Mesenteric fat pad (tissue), 1 donor: ENCODE results near the gene GDPD4. TPM values are rescaled to one million over a fixed set of nuclear protein-coding genes. Genes with fewer than 3 reads are reported as not detected.

Experiments
- DNase-seq: peaks from one replicate; pipeline ENCODE4 v3.0.0-alpha.2; 2020; ENCODE audit warnings: low spot score
- total RNA-seq: library from RNA; stranded (reverse); fragmentation: NEBNext Ultra II Directional; extraction: Animal tissue kit (Norgen Biotek cat#: 25700); gene quantifications from one replicate; pipeline ENCODE4 v1.2.1, GENCODE V29; 2021
- donor health status: DM: yes; HTN: yes; CAD: no.

Gene GDPD4
- total RNA-seq, 1 donor from 2014 or later: not detected

GRCh38 chr11:77299528-77299993 lies 1.9 kb downstream of the GDPD4 start:
- DNase-seq: no peak

- DNase-seq: no peak
Observed at GRCh38 chr11:77294040-77294439, 7.4 kb downstream of the GDPD4 start.

- no peak for DNase-seq
Observed at GRCh38 chr11:77289737-77290136, 11.7 kb downstream of the GDPD4 start.

GRCh38 chr11:77287615-77288273 lies 13.7 kb downstream of the GDPD4 start:
- no peak for DNase-seq

- no peak for DNase-seq
Observed at GRCh38 chr11:77287136-77287535, 14.3 kb downstream of the GDPD4 start.

GRCh38 chr11:77284476-77285468 lies 16.7 kb downstream of the GDPD4 start:
- no peak for DNase-seq

GRCh38 chr11:77283101-77283500 lies 18.4 kb downstream of the GDPD4 start:
- no peak for DNase-seq

- DNase-seq: no peak
Observed at GRCh38 chr11:77278595-77279506, 22.6 kb downstream of the GDPD4 start.

- DNase-seq: no peak
Observed at GRCh38 chr11:77276271-77276670, 25.2 kb downstream of the GDPD4 start.

- no peak for DNase-seq
Observed at GRCh38 chr11:77270921-77271320, 30.6 kb downstream of the GDPD4 start.

- DNase-seq: no peak
Observed at GRCh38 chr11:77269484-77270123, 31.9 kb downstream of the GDPD4 start.

- no peak for DNase-seq
Observed at GRCh38 chr11:77267962-77268361, 33.5 kb downstream of the GDPD4 start.

- no peak for DNase-seq
Observed at GRCh38 chr11:77266766-77267165, 34.7 kb downstream of the GDPD4 start.

- no peak for DNase-seq
Observed at GRCh38 chr11:77262803-77263202, 38.7 kb downstream of the GDPD4 start.

GRCh38 chr11:77259641-77260040 lies 41.8 kb downstream of the GDPD4 start:
- no peak for DNase-seq

- DNase-seq: no peak
Observed at GRCh38 chr11:77253690-77254089, 47.8 kb downstream of the GDPD4 start.

GRCh38 chr11:77252555-77253270 lies 48.8 kb downstream of the GDPD4 start:
- DNase-seq: no peak

GRCh38 chr11:77250881-77251640 lies 50.4 kb downstream of the GDPD4 start:
- DNase-seq: no peak

GRCh38 chr11:77249427-77249826 lies 52.1 kb downstream of the GDPD4 start:
- no peak for DNase-seq
